Skeletal muscle tissue (tissue), 4 donors: Measurements from ENCODE around the gene HAVCR1. TPM values are rescaled to one million over a fixed set of nuclear protein-coding genes. Genes with fewer than 3 reads are reported as not detected.
"Not testable (repeated sequence)": the region's sequence is repeated elsewhere in the genome, so short reads cannot be mapped to it uniquely, and the experiment has no call there.

Source experiments
- H3K27ac ChIP-seq: one replicate; pipeline ENCODE4 v1.7.0; 2013; ENCODE audit warnings: mild to moderate bottlenecking, low read depth, low read length, inconsistent platforms
- H3K27me3 ChIP-seq, 3 donors: one replicate each; pipeline ENCODE4 v1.7.0; 2013; ENCODE audit warnings: low read length in 3 of 3; ENCODE audit not compliant: control insufficient read depth in 3 of 3, insufficient read depth in 3 of 3
- H3K36me3 ChIP-seq, 3 donors: one replicate each; pipeline ENCODE4 v1.7.0; 2013; ENCODE audit warnings: low read length in 3 of 3; ENCODE audit not compliant: control insufficient read depth in 3 of 3, insufficient read depth in 3 of 3
- H3K4me1 ChIP-seq, 3 donors: one replicate each; pipeline ENCODE4 v1.7.0; 2013; ENCODE audit warnings: low read length in 3 of 3, mild to moderate bottlenecking in 3 of 3; ENCODE audit not compliant: control insufficient read depth in 3 of 3, insufficient read depth in 3 of 3
- H3K4me3 ChIP-seq, 3 donors: one replicate each; pipeline ENCODE4 v1.7.0; 2013; ENCODE audit warnings: low read length in 3 of 3
- H3K9ac ChIP-seq, 3 donors: one replicate each; pipeline ENCODE4 v1.7.0; 2013; ENCODE audit warnings: low read length in 3 of 3, mild to moderate bottlenecking in 3 of 3, moderate library complexity in 2 of 3, low read depth in 1 of 3
- H3K9me3 ChIP-seq, 3 donors: one replicate each; pipeline ENCODE4 v1.7.0; 2013; ENCODE audit warnings: low read length in 3 of 3; ENCODE audit not compliant: control insufficient read depth in 3 of 3
- total RNA-seq: library from RNA; depleted of rRNA; stranded (reverse); fragments of >200 nt; gene quantifications from one replicate; pipeline ENCODE4 v1.2.3, GENCODE V29; 2014
- donor health status: Osteomylitis.

Gene HAVCR1
- total RNA-seq, 1 donor from 2014 or later = 0.52 TPM

- no peak overlapping the region for H3K9ac ChIP-seq
- no peak overlapping the region for H3K4me3 ChIP-seq
- H3K36me3 ChIP-seq = no peaks in the 10 kb centered on the region
- H3K27me3 ChIP-seq = no peaks in the 10 kb centered on the region
- no peak overlapping the region for H3K27ac ChIP-seq
- H3K9me3 ChIP-seq = no peaks in the 10 kb centered on the region
- no peaks in the 10 kb centered on the region for H3K4me1 ChIP-seq
Measured at GRCh38 chr5:157050050-157050449, 8.9 kb downstream of the HAVCR1 start.

GRCh38 chr5:157049605-157050004 lies 9.3 kb downstream of the HAVCR1 start:
- Histone ChIP-seq H3K4me1 (no peaks in the 10 kb centered on the region), H3K9ac (no peak overlapping the region), H3K9me3 (no peaks in the 10 kb centered on the region), H3K27me3 (no peaks in the 10 kb centered on the region), H3K4me3 (no peak overlapping the region), H3K36me3 (no peaks in the 10 kb centered on the region), H3K27ac (no peak overlapping the region)

- no peak overlapping the region for H3K9ac ChIP-seq
- no peaks in the 10 kb centered on the region for H3K4me1 ChIP-seq
- H3K9me3 ChIP-seq = no peaks in the 10 kb centered on the region
- H3K27me3 ChIP-seq = no peaks in the 10 kb centered on the region
- no peak overlapping the region for H3K4me3 ChIP-seq
- H3K36me3 ChIP-seq = no peaks in the 10 kb centered on the region
- no peak overlapping the region for H3K27ac ChIP-seq
Measured at GRCh38 chr5:157047898-157048297, 11.0 kb downstream of the HAVCR1 start.

- H3K9me3 ChIP-seq, H3K4me3 ChIP-seq, H3K4me1 ChIP-seq: not testable (repeated sequence)
Measured at GRCh38 chr5:157047016-157047415, 11.9 kb downstream of the HAVCR1 start.

GRCh38 chr5:157046041-157046440 lies 12.9 kb downstream of the HAVCR1 start:
- Histone ChIP-seq H3K27me3 (no peaks in the 10 kb centered on the region), H3K9ac (no peak overlapping the region), H3K9me3 (no peaks in the 10 kb centered on the region)

More at GRCh38 chr5:157047016-157047415, 11.9 kb downstream of the HAVCR1 start:
- H3K36me3 ChIP-seq, H3K9ac ChIP-seq, H3K27ac ChIP-seq, H3K27me3 ChIP-seq: not testable (repeated sequence)

GRCh38 chr5:157045601-157046000 lies 13.3 kb downstream of the HAVCR1 start:
- H3K9me3 ChIP-seq = no peaks in the 10 kb centered on the region
- peak overlapping the region; percentile 53 for H3K27ac ChIP-seq
- H3K4me1 ChIP-seq = no peaks in the 10 kb centered on the region
- no peaks in the 10 kb centered on the region for H3K27me3 ChIP-seq
- H3K4me3 ChIP-seq = no peak overlapping the region
- no peak overlapping the region for H3K9ac ChIP-seq
- H3K36me3 ChIP-seq = no peaks in the 10 kb centered on the region

More at GRCh38 chr5:157046041-157046440, 12.9 kb downstream of the HAVCR1 start:
- H3K36me3 ChIP-seq = no peaks in the 10 kb centered on the region
- H3K27ac ChIP-seq = peak overlapping the region; percentile 53
- H3K4me3 ChIP-seq = no peak overlapping the region
- no peaks in the 10 kb centered on the region for H3K4me1 ChIP-seq

GRCh38 chr5:157038568-157039187 lies 20.2 kb downstream of the HAVCR1 start:
- Histone ChIP-seq H3K36me3 (no peaks in the 10 kb centered on the region), H3K9me3 (no peaks in the 10 kb centered on the region), H3K27me3 (no peaks in the 10 kb centered on the region), H3K27ac (no peak overlapping the region), H3K4me1 (no peaks in the 10 kb centered on the region), H3K9ac (no peak overlapping the region), H3K4me3 (no peak overlapping the region)

GRCh38 chr5:157034106-157035072 lies 24.5 kb downstream of the HAVCR1 start:
- H3K4me3 ChIP-seq, H3K9me3 ChIP-seq, H3K9ac ChIP-seq, H3K4me1 ChIP-seq, H3K36me3 ChIP-seq, H3K27ac ChIP-seq, H3K27me3 ChIP-seq: not testable (repeated sequence)

- no peak overlapping the region for H3K4me3 ChIP-seq
- no peaks in the 10 kb centered on the region for H3K9me3 ChIP-seq
Measured at GRCh38 chr5:157033071-157033583, 25.8 kb downstream of the HAVCR1 start.

GRCh38 chr5:157030692-157031091 lies 28.2 kb downstream of the HAVCR1 start:
- H3K27me3 ChIP-seq = no peaks in the 10 kb centered on the region
- H3K36me3 ChIP-seq = no peaks in the 10 kb centered on the region
- H3K27ac ChIP-seq = no peak overlapping the region
- H3K4me1 ChIP-seq = no peaks in the 10 kb centered on the region
- no peaks in the 10 kb centered on the region for H3K9me3 ChIP-seq
- H3K9ac ChIP-seq = no peak overlapping the region
- no peak overlapping the region for H3K4me3 ChIP-seq

More at GRCh38 chr5:157033071-157033583, 25.8 kb downstream of the HAVCR1 start:
- Histone ChIP-seq H3K36me3 (no peaks in the 10 kb centered on the region), H3K27ac (no peak overlapping the region), H3K27me3 (no peaks in the 10 kb centered on the region), H3K4me1 (no peaks in the 10 kb centered on the region), H3K9ac (no peak overlapping the region)
